Measurements from ENCODE around the gene DNAH9.

DNAH9 gene

GRCh38 chr17:11598274-11599221 lies at the start of gene DNAH9:
Gene DNAH9, plus strand, starts transcription at chr17:11598470. Its CDS starts 29 bp downstream, at chr17:11598499.
- POLR2A ChIA-PET = no interaction called here
- TF ChIP-seq CTCF (IDR thresholded peaks at IDR 0.05; ENCODE audit: control extremely low read depth, extremely low read depth, low read depth, missing control alignments) = no peak
- CTCF ChIA-PET = no interaction called here
- no peak for DNase-seq (ENCODE audit: extremely low spot score)

GRCh38 chr17:11550431-11550830 lies 47.8 kb upstream of the DNAH9 start:
- no peak for TF ChIP-seq CTCF (IDR thresholded peaks at IDR 0.05; ENCODE audit: control extremely low read depth, extremely low read depth, low read depth, missing control alignments)
- POLR2A ChIA-PET = no interaction called here
- CTCF ChIA-PET = interaction anchor here (1.2 kb wide), 1 partner anchor 42 kb away, joined by 3 read pairs; no protein-coding TSS in a partner anchor
- no peak for DNase-seq (ENCODE audit: extremely low spot score)

- no peak for TF ChIP-seq CTCF (IDR thresholded peaks at IDR 0.05; ENCODE audit: control extremely low read depth, extremely low read depth, low read depth, missing control alignments)
- POLR2A ChIA-PET = no interaction called here
- CTCF ChIA-PET = no interaction called here
- no peak for DNase-seq (ENCODE audit: extremely low spot score)
Measured at GRCh38 chr17:11551442-11551841, 46.8 kb upstream of the DNAH9 start.

- ChIA-PET POLR2A (no interaction called here), CTCF (no interaction called here)
- no peak for TF ChIP-seq CTCF (IDR thresholded peaks at IDR 0.05; ENCODE audit: control extremely low read depth, extremely low read depth, low read depth, missing control alignments)
- DNase-seq (ENCODE audit: extremely low spot score) = no peak
Measured at GRCh38 chr17:11553135-11553534, 45.1 kb upstream of the DNAH9 start.

GRCh38 chr17:11554042-11554441 lies 44.2 kb upstream of the DNAH9 start:
- TF ChIP-seq CTCF (IDR thresholded peaks at IDR 0.05; ENCODE audit: control extremely low read depth, extremely low read depth, low read depth, missing control alignments) = no peak
- POLR2A ChIA-PET = no interaction called here
- CTCF ChIA-PET = no interaction called here
- DNase-seq (ENCODE audit: extremely low spot score) = no peak

GRCh38 chr17:11554542-11554941 lies 43.7 kb upstream of the DNAH9 start:
- ChIA-PET POLR2A (no interaction called here), CTCF (interaction anchor here (0.8 kb wide), 1 partner anchor 254 kb away, joined by 3 read pairs; no protein-coding TSS in a partner anchor)
- no peak for TF ChIP-seq CTCF (IDR thresholded peaks at IDR 0.05; ENCODE audit: control extremely low read depth, extremely low read depth, low read depth, missing control alignments)
- no peak for DNase-seq (ENCODE audit: extremely low spot score)

Data from GM10248 (cell line).